ENCODE results near the gene LONP2.
"Not testable (repeated sequence)": the region's sequence is repeated elsewhere in the genome, so short reads cannot be mapped to it uniquely, and the experiment has no call there.

- TF ChIP-seq CTCF (CRISPR knock-in tag; IDR thresholded peaks at IDR 0.05); KAT2B (IDR thresholded peaks at IDR 0.05; ENCODE audit: borderline replicate concordance, low read depth, low read length); ZNF17 (CRISPR knock-in tag; IDR thresholded peaks at IDR 0.05); FOXO4 (CRISPR knock-in tag; conservative IDR thresholded peaks at IDR 0.05); CC2D1A (CRISPR knock-in tag; IDR thresholded peaks at IDR 0.05); POLR2A (IDR thresholded peaks at IDR 0.05; ENCODE audit: insufficient read depth in 1 of 2, low read depth in 2 of 2, low read length in 2 of 2); ZNF883 (CRISPR knock-in tag; IDR thresholded peaks at IDR 0.05; ENCODE audit: not compliant biosample characterization); MYC (CRISPR knock-in tag; IDR thresholded peaks at IDR 0.05; ENCODE audit: borderline replicate concordance): not testable (repeated sequence)
- TF ChIP-seq, protein P1, sequence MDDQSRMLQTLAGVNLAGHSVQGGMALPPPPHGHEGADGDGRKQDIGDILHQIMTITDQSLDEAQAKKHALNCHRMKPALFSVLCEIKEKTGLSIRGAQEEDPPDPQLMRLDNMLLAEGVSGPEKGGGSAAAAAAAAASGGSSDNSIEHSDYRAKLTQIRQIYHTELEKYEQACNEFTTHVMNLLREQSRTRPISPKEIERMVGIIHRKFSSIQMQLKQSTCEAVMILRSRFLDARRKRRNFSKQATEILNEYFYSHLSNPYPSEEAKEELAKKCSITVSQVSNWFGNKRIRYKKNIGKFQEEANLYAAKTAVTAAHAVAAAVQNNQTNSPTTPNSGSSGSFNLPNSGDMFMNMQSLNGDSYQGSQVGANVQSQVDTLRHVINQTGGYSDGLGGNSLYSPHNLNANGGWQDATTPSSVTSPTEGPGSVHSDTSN (CRISPR knock-in tag; IDR thresholded peaks at IDR 0.05; ENCODE audit: borderline replicate concordance) = not testable (repeated sequence)
These were observed 133.2 kb downstream of the LONP2 start for GRCh38 chr16:48377301-48377700.
